Gastrocnemius medialis (tissue), 4 donors: ENCODE results near the gene C20orf96. TPM values are rescaled to one million over a fixed set of nuclear protein-coding genes. Genes with fewer than 3 reads are reported as not detected.

Experiments used
- ATAC-seq, 2 donors: fragments of 150-250 bp; one replicate each; pipeline ENCODE4 v1.9.1; 2016
- DNase-seq, 2 donors: peaks; one replicate each; pipeline ENCODE4 v3.0.0-alpha.2; 2019
- H3K27ac ChIP-seq, 4 donors: fragments of 200-600 bp; sonication (generic); 1 replicate in 1 of 4; 2 replicates in 3 of 4; pipeline ENCODE4 v1.5.1; 2016 to 2018; ENCODE audit warnings: mild to moderate bottlenecking in 2 of 4, moderate library complexity in 1 of 4
- H3K27me3 ChIP-seq, 3 donors: fragments of 200-600 bp; sonication (generic) in 2 of 3; 1 replicate in 1 of 3; 2 replicates in 2 of 3; pipeline versions ENCODE4 v1.5.1 to v1.6.0; 2016 to 2019; ENCODE audit warnings: mild to moderate bottlenecking in 1 of 3, moderate library complexity in 1 of 3
- H3K36me3 ChIP-seq, 2 donors: fragments of 200-600 bp; sonication (generic) in 1 of 2; one replicate each; pipeline ENCODE4 v1.5.1; 2017 to 2018
- H3K4me1 ChIP-seq, 2 donors: fragments of 200-600 bp; sonication (generic) in 1 of 2; one replicate each; pipeline ENCODE4 v1.5.1; 2016 to 2017; ENCODE audit warnings: mild to moderate bottlenecking in 2 of 2
- H3K4me3 ChIP-seq, 4 donors: fragments of 200-600 bp; sonication (generic) in 3 of 4; 1 replicate in 1 of 4; 2 replicates in 3 of 4; pipeline ENCODE4 v1.5.1; 2016 to 2019; ENCODE audit warnings: mild to moderate bottlenecking in 2 of 4
- H3K9me3 ChIP-seq, 3 donors: fragments of 200-600 bp; sonication (generic) in 2 of 3; 1 replicate in 1 of 3; 2 replicates in 2 of 3; pipeline ENCODE4 v1.5.1; 2016 to 2019
- CTCF ChIP-seq, 5 experiments: fragments of 450-650 bp in 3 of 5; fragments of 200-600 bp in 2 of 5; sonication (generic) in 2 of 5; IDR thresholded peaks in 4 of 5; conservative IDR thresholded peaks in 1 of 5; 1 replicate in 4 of 5; 2 replicates in 1 of 5; pipeline ENCODE4 v1.5.1; 2016 to 2019; ENCODE audit warnings: antibody characterized with exemption in 5 of 5, mild to moderate bottlenecking in 3 of 5, moderate library complexity in 3 of 5
- POLR2A ChIP-seq, 2 donors: fragments of 450-650 bp; IDR thresholded peaks; one replicate each; pipeline ENCODE4 v1.6.1; 2017; ENCODE audit warnings: antibody characterized with exemption in 2 of 2, mild to moderate bottlenecking in 2 of 2, moderate library complexity in 2 of 2
- in situ Hi-C, 4 donors: fragments of 200-750 bp; cut with MboI; loops; one replicate each; pipeline versions ENCODE4 v1.15.0 to v1.8.0; 2017; ENCODE audit warnings: low sequenced_read_pairs in 4 of 4
- intact Hi-C: fragments of 100-400 bp; cut with DNase I; formaldehyde crosslinking; loops from one replicate; pipeline ENCODE4 v1.15.1; 2023; ENCODE audit warnings: low total_unique reads
- total RNA-seq, 4 donors: library from RNA; depleted of rRNA; stranded (reverse); fragments of >200 nt; gene quantifications; one replicate each; pipeline versions ENCODE4 v1.1.0 to v1.2.3, GENCODE V29; 2016

Gene C20orf96
- total RNA-seq, 4 donors from 2014 or later: 0.19 to 1.5 (median 0.58) TPM; not detected in 1

GRCh38 chr20:301886-302848 lies 11.6 kb upstream of the C20orf96 start:
- TF ChIP-seq CTCF (IDR thresholded peaks at IDR 0.05 in 4 of 5, conservative IDR thresholded peaks at IDR 0.05 in 1 of 5) (no peak), POLR2A (IDR thresholded peaks at IDR 0.05) (no peak)
- Histone ChIP-seq H3K4me3 (no peak overlapping the region), H3K27ac (no peak overlapping the region), H3K9me3 (no peaks in the 10 kb centered on the region), H3K27me3 (no peaks in the 10 kb centered on the region), H3K4me1 (peaks cover 21 to 29% of the 10 kb centered on the region in 2 donors), H3K36me3 (no peaks in the 10 kb centered on the region)
- ATAC-seq (no peak), DNase-seq (no peak)
- in situ Hi-C loops: no loop called here
- intact Hi-C loops: no loop called here

GRCh38 chr20:300345-300990 lies 9.9 kb upstream of the C20orf96 start:
- Histone ChIP-seq H3K27ac (no peak overlapping the region), H3K4me3 (peak overlapping the region in 1 of 4 donors; percentile 92), H3K27me3 (no peaks in the 10 kb centered on the region), H3K36me3 (no peaks in the 10 kb centered on the region), H3K4me1 (peaks cover 26 to 35% of the 10 kb centered on the region in 2 donors), H3K9me3 (no peaks in the 10 kb centered on the region)
- TF ChIP-seq POLR2A (IDR thresholded peaks at IDR 0.05): no peak
- no peak for TF ChIP-seq CTCF (IDR thresholded peaks at IDR 0.05 in 4 of 5, conservative IDR thresholded peaks at IDR 0.05 in 1 of 5)
- intact Hi-C loops (no loop called here), in situ Hi-C loops (no loop called here)
- DNase-seq: no peak
- ATAC-seq: no peak

GRCh38 chr20:298776-299391 lies 8.3 kb upstream of the C20orf96 start:
- TF ChIP-seq POLR2A (IDR thresholded peaks at IDR 0.05) (no peak), CTCF (IDR thresholded peaks at IDR 0.05 in 4 of 5, conservative IDR thresholded peaks at IDR 0.05 in 1 of 5) (no peak)
- Histone ChIP-seq H3K27me3 (no peaks in the 10 kb centered on the region), H3K36me3 (no peaks in the 10 kb centered on the region), H3K4me1 (peaks cover 26 to 35% of the 10 kb centered on the region in 2 donors), H3K9me3 (no peaks in the 10 kb centered on the region), H3K4me3 (peak overlapping the region; percentile 80 to 92 (median 90)), H3K27ac (peak overlapping the region; percentile 93 to 98 (median 94))
- intact Hi-C loops (loop anchor here (5.0 kb wide), 1 partner anchor 163 kb away; the partner anchor contains the start of gene TBC1D20), in situ Hi-C loops (no loop called here)
- DNase-seq: no peak
- no peak for ATAC-seq

- peak; percentile 44 to 61 for DNase-seq
- Histone ChIP-seq H3K27me3 (no peaks in the 10 kb centered on the region), H3K4me1 (peaks cover 26 to 35% of the 10 kb centered on the region in 2 donors), H3K27ac (peak overlapping the region; percentile 93 to 98 (median 94)), H3K36me3 (no peaks in the 10 kb centered on the region), H3K9me3 (no peaks in the 10 kb centered on the region), H3K4me3 (peak overlapping the region; percentile 80 to 92 (median 90))
- in situ Hi-C loops: no loop called here
- intact Hi-C loops: loop anchor here (1.0 to 5.0 kb wide), 4 partner anchors 12 to 164 kb away; partner anchors contain the start of genes RBCK1 and TBC1D20
- peak; percentile 48 to 54 for ATAC-seq
- TF ChIP-seq POLR2A (IDR thresholded peaks at IDR 0.05) (peak in 1 of 2 donors; percentile 68), CTCF (IDR thresholded peaks at IDR 0.05 in 4 of 5, conservative IDR thresholded peaks at IDR 0.05 in 1 of 5) (no peak)
Observed at GRCh38 chr20:297925-298775, 7.6 kb upstream of the C20orf96 start.
